Cortex of kidney (tissue), 1 donor: ENCODE measurements around the gene SMYD3.
"Not testable (repeated sequence)": the region's sequence is repeated elsewhere in the genome, so short reads cannot be mapped to it uniquely, and the experiment has no call there.

Source experiments
- DNase-seq: peaks from one replicate; lab custom pipeline; 2025; lab: John Stamatoyannopoulos, UW

The SMYD3 gene

DNA sequence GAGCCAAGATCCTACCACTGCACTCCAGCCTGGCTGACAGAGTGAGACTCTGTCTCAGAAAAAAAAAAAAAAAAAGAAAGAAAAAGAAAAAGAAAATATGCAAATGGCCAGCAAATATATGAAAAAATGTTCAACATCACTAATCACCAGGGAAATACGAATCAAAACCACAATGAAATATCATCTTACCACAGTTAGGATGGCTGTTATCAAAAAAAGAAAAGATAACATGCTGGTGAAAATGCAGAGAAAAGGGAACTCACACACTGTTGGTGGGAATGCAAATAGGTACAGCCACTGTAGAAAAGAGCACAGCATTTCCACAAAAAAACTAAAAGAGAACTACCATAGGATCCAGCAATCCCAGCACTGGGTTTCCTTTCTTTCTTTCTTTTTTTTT is 477.5 kb downstream of the SMYD3 start:
- DNase-seq, result no peak

DNA sequence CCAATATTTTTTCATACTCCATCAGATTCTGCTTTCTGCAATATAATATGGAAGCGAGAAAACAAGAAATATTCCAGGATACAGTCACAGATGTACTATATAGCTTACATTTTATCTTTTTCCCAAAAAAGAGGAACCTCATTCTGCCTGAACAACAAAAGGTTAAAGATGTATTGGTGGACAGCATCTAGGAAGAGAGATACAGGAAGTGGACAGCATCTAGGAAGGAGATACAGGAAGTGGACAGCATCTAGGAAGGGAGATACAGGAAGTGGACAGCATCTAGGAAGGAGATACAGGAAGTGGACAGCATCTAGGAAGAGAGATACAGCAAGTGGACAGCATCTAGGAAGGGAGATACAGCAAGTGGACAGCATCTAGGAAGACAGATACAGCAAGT is 483.0 kb downstream of the SMYD3 start:
- DNase-seq, result not testable (repeated sequence)

DNA sequence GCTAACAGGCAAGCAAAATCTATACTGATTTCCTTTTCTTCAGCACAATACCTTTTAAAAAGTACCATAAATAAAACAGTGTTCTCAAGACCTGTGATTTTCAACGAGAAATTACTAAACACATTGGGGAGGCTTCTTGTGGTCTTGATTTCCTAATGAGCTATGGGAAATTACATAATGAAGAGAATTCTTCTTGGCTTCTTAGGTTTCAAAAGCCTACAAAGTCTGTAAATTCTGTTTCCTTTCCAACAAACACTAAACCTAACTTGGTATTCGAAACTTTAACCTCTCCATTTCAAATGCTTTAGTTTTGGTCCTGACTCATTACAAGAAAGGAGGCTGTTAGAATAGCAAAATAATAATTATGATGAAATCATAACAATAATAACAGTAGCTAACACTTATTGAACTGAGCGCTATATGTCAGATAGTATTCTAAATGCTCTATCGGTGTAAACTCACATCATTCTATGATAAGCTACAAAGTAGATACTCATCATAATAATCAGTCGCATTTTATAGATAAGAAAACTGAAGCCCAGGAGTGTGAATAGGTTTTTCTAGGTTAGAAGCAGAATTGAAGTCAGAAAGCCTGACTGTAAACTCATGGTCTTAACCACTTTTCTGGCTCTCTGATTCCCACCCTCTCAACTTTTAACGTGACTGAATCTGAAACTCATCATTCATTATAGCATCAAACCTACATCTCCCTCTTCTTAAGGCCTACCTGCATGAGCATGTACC is 486.7 kb downstream of the SMYD3 start:
- DNase-seq, result no peak

DNA sequence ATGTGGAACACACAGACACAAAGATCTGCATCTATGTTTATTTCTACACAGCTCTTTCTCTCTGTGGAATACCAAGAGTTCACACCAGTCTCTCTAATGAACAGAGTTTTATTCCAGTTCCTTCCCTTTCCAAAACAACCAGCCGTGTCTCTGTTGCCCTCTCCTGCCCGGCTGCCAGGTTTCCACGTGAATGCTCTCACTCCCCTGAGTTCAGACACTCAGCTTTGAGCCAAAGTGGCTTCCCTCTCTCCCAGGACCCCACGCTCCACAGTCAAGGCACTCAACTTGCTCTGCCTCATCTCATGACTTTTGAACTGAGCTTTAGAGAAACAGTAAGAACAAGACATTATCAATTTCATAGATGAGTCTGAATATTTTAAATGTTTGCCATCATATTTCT is 488.9 kb downstream of the SMYD3 start:
- DNase-seq, result no peak

DNA sequence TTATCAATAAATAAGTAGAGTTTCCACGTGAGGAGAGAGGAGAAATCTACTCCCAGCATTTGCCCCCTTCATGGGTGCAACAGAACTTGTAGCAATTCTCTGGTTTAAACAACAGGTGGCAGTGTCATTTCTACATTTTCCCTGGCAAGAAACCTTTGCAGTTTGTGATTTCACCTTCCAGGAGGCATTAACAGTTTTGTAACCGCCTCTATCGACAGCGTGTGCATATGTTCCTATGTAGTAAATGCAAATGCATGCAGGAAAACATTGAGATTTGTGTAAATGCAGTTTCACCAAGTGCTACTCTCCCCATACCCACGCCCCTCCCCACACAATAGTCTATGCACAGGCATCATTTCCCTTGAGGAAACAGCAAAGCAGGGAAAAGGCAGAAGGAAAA is 494.7 kb downstream of the SMYD3 start:
- no peak for DNase-seq

DNA sequence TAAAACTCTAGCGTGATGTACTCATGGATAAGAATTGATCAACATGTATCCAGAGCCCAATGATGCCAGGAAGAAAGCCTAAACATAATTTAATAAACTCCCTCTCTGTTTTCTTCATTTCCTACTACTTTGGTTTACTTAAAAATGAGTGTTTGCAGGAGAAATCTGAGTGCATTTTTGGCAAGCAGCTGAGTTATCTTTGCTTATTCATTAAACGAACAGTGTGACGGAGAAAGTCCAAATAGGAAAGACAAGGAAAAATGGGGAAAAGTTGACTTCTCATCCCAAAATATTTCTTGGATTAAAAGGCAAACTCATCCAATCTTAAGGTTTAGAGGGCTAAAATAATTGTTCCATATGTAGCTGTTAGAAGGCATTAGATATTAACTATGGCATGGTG is 496.7 kb downstream of the SMYD3 start:
- no peak for DNase-seq

DNA sequence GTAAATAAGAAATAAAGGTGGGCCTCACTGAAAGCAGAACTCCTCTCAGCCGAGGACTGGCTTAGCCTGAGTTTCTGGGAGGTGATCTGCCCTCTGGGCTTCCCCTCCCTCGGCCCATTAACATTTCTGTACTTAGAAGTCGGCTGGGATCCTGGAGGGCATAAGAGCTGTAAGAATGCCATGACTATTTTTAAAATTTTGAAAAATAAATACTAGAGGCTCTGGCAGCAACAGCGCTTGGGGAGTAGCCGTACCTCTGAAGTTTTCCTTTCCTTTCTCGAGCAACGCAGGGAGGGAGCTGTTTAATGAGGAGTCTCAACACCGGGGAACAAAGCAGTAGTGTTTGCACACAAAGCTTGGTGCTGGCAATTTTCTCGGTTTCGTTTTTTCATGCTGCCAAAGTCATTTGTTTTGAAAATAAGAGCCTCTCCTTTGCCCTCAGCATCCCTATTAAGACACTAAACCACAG is 498.7 kb downstream of the SMYD3 start:
- DNase-seq, result no peak

DNA sequence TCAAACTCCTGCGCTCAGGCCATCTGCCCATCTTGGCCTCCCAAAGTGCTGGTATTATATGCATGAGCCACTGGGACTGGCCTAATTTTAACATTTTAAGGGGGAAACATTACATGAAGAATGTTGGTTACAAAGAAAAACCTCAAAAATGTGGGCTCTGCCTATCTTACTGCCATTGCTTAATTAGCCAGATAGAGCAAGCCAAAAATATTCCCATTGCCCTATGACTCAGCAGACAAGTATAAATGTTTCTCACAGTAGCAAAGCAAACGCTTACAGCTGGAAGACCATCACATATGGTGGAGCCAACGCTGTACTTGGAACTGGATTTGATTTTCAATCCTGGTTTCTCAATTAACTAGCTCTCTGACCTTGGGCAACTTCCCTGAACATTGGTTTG is 502.0 kb downstream of the SMYD3 start:
- DNase-seq, result no peak

DNA sequence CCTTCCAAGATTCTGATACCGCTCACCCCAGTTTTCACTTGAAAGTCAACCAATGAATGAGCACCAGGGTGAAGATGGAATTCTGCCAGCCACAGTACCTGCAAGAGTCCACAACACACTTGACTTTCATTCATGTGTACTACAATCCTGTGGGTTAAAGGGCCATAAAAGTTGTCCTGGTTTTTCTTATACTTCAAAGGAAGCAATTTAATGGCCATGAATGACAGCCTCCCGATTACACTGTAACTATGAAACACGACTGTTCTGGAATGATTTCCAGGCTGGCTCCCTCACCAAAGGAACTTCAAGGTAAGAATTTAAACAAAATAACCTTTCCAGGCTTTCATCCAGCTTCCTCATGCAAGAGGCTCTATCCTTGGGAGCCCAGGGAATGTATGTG is 502.8 kb downstream of the SMYD3 start:
- DNase-seq, result no peak

DNA sequence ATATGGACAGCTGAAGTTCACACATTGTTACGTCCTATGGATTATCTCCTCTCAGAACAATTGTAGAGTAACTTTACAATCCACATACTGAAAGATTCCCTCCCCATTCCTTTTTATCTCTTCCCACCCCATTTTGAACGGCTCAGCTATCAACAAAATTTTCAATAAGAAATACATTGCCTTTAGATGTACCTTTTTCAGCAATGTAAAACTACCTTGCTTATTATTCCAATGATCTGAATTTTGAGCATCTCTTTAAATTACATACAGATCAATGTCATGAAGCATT is 503.7 kb downstream of the SMYD3 start:
- no peak for DNase-seq

DNA sequence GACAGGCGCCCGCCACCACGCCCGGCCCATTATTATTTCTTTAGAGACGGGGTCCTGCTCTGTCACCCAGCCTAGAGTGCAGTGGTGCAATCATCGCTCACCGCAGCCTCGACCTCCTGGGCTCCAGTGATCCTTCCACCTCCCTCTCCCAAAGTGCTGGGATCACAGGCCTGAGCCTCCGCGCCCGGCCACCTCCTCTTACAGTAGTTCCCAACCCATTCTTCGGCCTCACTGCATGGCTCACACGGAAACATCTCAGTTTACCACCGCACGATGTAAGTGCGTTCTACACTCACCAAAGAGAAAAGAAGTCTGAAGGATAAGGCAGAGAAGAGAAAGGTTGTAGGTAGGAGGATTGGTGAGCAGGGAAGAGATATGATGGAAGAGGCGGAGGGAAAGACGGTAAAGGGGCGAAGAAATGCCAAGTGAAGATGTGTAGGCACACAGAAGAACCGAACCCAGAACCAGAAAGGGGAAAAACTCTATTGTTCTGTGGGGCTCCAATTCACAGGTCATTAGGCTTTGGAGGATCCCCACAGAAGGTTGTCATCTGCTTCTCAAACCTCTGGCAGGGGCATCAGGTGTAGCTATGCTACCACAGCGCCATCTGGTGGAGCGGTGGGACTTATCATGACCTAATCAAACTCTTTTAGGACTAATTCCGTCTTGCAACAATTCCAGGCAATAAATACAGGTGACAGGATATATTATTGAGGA is 504.2 kb downstream of the SMYD3 start:
- DNase-seq, result no peak

DNA sequence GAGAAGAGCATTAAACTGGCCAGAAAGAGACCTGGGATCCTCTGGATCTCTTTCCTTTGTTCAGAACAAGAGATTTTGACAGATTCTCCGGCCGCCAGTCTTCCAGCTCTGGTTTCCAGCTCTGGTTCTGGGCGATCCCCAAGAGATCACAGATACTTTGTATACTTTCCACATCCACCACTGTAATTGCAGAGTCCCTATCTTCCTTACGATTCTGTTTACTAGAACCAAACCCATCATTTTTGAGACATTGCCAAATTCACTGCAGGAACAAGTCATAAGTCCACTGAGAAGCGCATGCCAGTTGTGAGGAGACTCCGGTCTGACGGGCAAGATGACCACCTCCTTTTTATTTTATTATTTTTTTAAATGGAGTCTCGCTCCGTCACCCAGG is 505.2 kb downstream of the SMYD3 start:
- no peak for DNase-seq

DNA sequence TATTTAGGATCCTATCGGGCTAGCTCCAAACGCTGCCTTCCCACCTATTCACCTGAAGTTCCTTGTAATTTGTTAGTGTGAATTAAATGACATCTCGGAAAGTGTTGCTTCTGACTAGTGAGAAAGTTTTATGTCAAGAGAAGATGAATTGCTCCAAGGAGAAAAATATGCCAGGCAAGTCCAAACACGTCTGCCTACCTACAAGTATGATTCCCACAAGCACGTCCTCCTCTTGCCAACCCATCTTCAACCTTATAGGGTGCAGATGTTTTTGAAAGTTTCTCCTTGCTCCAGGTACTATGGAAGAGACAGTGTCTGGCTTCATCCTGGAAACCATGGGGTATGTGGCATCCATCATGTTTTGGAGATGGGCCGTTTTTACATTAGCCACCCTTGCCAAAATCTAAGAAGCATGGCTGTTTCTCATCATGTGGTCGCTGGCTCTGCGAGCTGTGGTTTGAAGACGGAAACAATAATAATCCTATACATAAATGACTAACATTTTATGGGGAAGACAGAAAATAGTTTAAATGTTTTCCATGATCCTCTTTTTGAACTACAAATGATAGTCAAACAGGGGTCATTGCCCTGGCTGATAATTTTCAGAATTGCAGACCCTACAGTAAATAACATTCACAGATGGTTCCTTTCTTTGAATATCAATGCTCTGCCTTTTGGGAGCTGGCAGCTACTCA is 505.8 kb downstream of the SMYD3 start:
- no peak for DNase-seq

DNA sequence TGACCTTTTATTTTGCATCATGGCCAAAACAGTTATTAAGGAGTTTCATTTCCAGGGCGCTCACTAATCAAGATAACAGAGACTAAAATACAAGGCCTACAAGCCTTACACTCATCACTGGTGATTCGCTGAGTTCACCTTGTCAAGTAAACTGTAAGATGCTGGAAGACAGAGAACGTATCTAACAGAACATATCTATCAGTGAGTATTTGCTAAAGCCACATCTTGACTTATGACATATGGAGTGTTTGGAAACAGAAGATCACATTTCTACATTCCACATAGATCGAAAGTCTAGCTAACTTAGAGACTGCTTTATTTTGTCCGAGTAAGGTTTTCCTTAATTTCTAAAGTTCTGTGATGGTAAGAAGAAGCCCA is 506.5 kb downstream of the SMYD3 start:
- no peak for DNase-seq

DNA sequence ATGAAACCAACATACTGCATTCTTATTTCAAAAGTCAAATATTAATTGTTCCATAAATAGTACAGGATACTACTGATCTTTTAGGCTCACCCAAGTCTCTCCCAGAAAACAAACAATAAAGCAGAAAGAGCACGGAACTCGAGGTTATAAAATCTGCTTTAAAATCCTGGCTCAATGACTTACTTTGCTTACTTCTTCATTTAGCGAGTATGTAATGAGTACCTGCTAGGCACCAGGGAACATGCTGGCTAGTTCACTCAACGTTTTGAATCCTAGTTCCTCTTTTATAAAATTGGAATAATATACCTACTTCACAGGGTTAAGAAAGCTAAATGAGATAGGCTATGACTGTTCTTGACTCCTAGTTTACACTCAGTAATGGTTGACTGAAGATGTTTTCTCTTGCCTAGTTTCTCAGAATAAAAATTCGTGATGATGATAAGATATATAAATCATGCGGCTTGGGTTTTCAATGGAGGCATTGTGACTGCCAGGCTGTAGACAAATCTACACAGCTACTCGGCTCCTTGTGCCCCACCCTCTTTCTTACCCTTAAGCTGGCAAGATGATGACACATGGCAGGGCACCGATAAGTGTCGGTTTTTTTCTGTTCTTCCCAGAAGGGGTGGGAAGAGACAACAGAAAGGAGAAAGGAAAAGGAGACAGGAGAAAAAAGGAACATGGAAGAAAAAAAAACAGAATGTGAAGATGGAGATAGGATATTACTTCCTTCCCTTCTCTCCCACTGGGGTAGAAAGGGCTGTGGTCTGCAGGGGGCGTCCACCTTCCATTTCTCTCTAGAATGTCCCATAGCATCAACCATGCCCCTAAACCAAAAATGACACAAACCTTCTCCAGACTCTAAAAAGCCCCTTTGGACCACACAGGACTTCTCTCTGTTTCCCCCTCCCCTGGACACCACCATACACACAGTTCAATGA is 507.1 kb downstream of the SMYD3 start:
- no peak for DNase-seq

DNA sequence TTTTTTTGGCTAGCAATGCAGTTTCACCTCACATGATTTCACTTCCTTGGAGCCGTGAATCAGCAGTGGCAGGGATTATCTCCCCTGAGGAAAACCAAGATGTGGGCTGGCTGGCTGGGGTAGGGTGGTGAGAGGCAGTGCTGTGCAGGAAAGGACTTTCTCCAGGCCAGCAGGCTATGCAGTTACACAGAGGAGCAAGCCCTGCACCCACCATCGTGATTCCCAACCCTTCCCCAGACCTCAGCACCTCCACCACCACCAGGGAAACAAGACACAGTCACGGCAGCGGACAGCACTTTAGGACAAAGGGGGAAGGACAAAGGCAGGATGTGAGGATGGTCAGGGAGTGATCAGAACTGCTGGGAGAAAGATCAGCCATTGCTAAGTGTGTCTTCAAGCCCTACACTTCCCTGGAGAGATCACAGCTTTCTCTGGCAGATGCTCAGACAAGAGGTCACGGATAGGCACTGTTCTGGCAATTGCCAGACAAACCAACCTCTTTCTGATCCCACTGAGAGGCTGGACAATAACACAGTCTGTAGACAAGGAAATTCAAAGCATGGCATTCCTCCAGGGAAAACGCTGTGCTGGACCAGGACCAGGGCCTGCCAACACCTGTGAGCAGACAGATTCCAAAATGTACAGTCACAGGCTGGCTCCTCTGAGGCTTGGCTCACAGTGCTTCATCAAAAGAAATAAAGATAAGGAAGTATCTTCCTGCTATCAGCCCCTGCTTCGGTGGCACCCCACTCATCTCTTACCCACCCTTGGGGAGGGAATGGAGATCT is 509.4 kb downstream of the SMYD3 start:
- DNase-seq, result no peak

DNA sequence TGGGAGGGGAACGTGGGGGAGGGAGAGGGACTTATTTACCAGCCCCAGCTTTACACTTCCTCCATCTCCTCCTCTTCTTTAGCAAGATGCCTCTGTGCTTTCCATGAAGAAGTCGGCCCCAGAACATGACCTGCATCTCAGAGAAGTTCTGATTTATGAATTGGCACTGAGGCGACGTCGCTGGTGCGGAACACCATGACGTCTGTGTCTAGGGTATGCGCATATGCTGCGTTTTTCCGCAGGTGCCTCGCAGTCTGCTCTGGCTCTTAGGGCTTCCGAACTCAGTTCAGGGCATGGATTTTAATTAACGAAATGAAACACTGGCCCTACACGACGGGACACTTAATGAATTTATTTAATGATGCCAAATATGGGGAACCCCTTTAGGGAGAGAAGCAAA is 510.3 kb downstream of the SMYD3 start:
- no peak for DNase-seq

DNA sequence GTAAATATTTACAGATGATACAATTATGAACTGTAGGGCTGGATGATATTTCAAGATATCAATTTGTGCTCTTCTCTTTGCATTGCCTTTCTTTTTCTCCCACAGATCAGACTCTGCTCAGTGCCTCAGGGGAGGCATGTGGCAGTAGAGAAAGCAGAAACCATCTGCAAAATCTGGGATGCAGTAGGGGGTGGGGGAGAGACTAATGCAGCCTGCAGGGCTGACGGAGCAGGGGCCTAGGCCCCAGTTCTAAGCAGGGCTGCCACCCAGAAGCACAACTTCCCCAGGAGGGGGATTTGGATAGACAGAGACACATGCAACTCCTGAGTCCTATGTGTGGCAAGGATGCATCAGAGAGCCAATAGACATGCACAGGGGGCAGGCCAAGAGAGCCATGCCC is 511.6 kb downstream of the SMYD3 start:
- no peak for DNase-seq

DNA sequence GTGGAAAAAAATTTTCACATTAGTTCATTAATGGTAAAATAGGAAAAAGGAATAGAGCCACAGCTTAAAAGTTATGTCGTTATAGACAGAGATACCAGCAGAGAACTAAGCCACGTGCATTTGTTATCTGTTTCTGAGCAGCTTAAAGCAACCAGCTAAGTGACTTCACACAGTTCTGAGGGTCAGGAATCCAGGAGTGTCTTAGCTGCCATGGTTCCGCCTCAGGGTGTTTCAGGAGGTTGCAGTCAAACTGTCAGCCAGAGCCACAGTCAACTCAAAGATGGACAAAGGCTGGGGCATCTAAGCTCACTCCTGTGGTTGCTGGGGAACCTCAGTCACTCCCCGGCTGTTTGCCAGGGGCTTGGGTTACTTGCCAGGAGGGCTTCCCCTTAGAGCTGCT is 515.8 kb downstream of the SMYD3 start:
- no peak for DNase-seq

DNA sequence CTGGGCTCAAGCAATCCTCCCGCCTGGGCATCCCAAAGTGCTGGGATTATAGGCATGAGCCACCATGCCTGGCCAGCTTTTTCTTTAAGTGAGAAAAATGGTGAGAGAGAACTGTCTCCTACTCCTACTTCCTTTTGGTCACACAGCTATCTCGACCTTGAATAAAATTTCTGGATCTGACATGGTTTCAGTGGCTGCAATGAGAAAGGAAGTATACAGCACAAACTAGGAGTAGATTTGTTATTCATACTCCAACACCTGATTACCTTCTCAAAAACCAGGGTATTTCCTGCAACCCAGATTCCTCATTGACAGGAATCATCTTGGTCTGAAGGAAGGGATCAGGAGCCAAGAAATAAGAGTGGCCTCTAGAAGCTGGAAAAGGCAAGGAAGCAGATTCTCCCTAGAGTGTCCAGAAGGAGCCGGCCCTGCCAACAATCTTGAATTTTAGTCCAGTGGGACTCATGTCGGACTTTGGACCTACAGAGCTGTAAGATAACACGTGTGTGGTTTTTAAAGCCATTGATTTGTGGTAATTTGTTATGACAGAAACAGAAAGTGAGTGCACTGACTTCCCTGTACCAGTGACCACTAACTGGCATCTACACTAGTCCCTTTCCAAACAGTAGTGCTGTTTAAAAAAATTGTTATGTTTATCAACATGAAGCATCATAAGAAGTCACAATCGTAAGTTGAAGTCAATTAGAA is 516.6 kb downstream of the SMYD3 start:
- DNase-seq, result no peak
